Mesothelial cell of epicardium (in vitro differentiated cells): ENCODE data around the gene IL16. TPM values are rescaled to one million over a fixed set of nuclear protein-coding genes. Genes with fewer than 3 reads are reported as not detected.

Experiments used
- DNase-seq, 2 experiments: peaks; one replicate each; pipeline ENCODE4 v3.0.0; 2021; ENCODE audit warnings: low spot score in 2 of 2; ENCODE audit not compliant: unreplicated experiment in 2 of 2
- H3K27ac Mint-ChIP-seq: 2 replicates; pipeline ENCODE4 v1.8.0; 2021; ENCODE audit warnings: mixed read lengths
- H3K27me3 Mint-ChIP-seq: 2 replicates; pipeline ENCODE4 v1.8.0; 2021; ENCODE audit warnings: low read depth, mixed read lengths
- H3K36me3 Mint-ChIP-seq: 2 replicates; pipeline ENCODE4 v1.8.0; 2021; ENCODE audit warnings: mixed read lengths
- H3K4me1 Mint-ChIP-seq: 2 replicates; pipeline ENCODE4 v1.8.0; 2021; ENCODE audit warnings: mixed read lengths
- H3K4me3 Mint-ChIP-seq: 2 replicates; pipeline ENCODE4 v1.8.0; 2021; ENCODE audit warnings: mild to moderate bottlenecking, moderate library complexity, mixed read lengths
- H3K9me3 Mint-ChIP-seq: 2 replicates; pipeline ENCODE4 v1.8.0; 2021; ENCODE audit warnings: mixed read lengths
- CTCF ChIP-seq: fragments of 200-600 bp; sonication (generic); IDR thresholded peaks from one replicate; pipeline ENCODE4 v1.5.0; 2021; ENCODE audit warnings: antibody characterized with exemption; ENCODE audit not compliant: unreplicated experiment
- total RNA-seq: library from RNA; stranded (reverse); gene quantifications from 3 replicates; pipeline ENCODE4 v1.2.1, GENCODE V29; 2021

IL16 gene
- total RNA-seq, 1 donor from 2014 or later: 0.27 TPM

- Mint-ChIP-seq H3K27me3 (peaks cover 26% of the 10 kb centered on the region), H3K27ac (no peak overlapping the region), H3K36me3 (no peaks in the 10 kb centered on the region), H3K4me1 (peaks cover 10% of the 10 kb centered on the region), H3K4me3 (no peak overlapping the region), H3K9me3 (no peaks in the 10 kb centered on the region)
- no peak for TF ChIP-seq CTCF
- no peak for DNase-seq
Observed at GRCh38 chr15:81264072-81264857, 67.6 kb downstream of the IL16 start.

- no peak for TF ChIP-seq CTCF
- H3K9me3 Mint-ChIP-seq: no peaks in the 10 kb centered on the region
- no peak overlapping the region for H3K27ac Mint-ChIP-seq
- no peaks in the 10 kb centered on the region for H3K36me3 Mint-ChIP-seq
- peaks cover 29% of the 10 kb centered on the region for H3K27me3 Mint-ChIP-seq
- peaks cover 10% of the 10 kb centered on the region for H3K4me1 Mint-ChIP-seq
- H3K4me3 Mint-ChIP-seq: peak overlapping the region; percentile 53
- DNase-seq: no peak
Observed at GRCh38 chr15:81265256-81265943, 68.7 kb downstream of the IL16 start.

GRCh38 chr15:81265944-81266775, 69.5 kb downstream of the IL16 start:
- Mint-ChIP-seq H3K36me3 (no peaks in the 10 kb centered on the region), H3K27me3 (peaks cover 33% of the 10 kb centered on the region), H3K9me3 (no peaks in the 10 kb centered on the region), H3K4me1 (peaks cover 10% of the 10 kb centered on the region), H3K4me3 (peak overlapping the region; percentile 53), H3K27ac (peak overlapping the region; percentile 24)
- DNase-seq: peak; percentile 68 to 86
- peak; percentile 57 for TF ChIP-seq CTCF

- H3K9me3 Mint-ChIP-seq: no peaks in the 10 kb centered on the region
- no peak for DNase-seq
- H3K27ac Mint-ChIP-seq: no peak overlapping the region
- H3K4me3 Mint-ChIP-seq: no peak overlapping the region
- peaks cover 10% of the 10 kb centered on the region for H3K4me1 Mint-ChIP-seq
- H3K36me3 Mint-ChIP-seq: no peaks in the 10 kb centered on the region
- H3K27me3 Mint-ChIP-seq: peaks cover 45% of the 10 kb centered on the region
- no peak for TF ChIP-seq CTCF
Observed at GRCh38 chr15:81268340-81268739, 71.7 kb downstream of the IL16 start.

GRCh38 chr15:81268881-81269601, 72.4 kb downstream of the IL16 start:
- H3K4me3 Mint-ChIP-seq: no peak overlapping the region
- H3K36me3 Mint-ChIP-seq: no peaks in the 10 kb centered on the region
- H3K9me3 Mint-ChIP-seq: no peaks in the 10 kb centered on the region
- H3K4me1 Mint-ChIP-seq: peaks cover 10% of the 10 kb centered on the region
- DNase-seq: no peak
- no peak overlapping the region for H3K27ac Mint-ChIP-seq
- TF ChIP-seq CTCF: no peak
- H3K27me3 Mint-ChIP-seq: peaks cover 48% of the 10 kb centered on the region
